ENCODE results near the gene LRRC61. TPM values are rescaled to one million over a fixed set of nuclear protein-coding genes. Genes with fewer than 3 reads are reported as not detected.

LRRC61 gene
- total and polyA plus RNA-seq, 2 of the 13 experiments (the other 11 are each of a cell fraction or from before 2014, with no cell fraction given), result 33.0 to 34.8 TPM

DNA sequence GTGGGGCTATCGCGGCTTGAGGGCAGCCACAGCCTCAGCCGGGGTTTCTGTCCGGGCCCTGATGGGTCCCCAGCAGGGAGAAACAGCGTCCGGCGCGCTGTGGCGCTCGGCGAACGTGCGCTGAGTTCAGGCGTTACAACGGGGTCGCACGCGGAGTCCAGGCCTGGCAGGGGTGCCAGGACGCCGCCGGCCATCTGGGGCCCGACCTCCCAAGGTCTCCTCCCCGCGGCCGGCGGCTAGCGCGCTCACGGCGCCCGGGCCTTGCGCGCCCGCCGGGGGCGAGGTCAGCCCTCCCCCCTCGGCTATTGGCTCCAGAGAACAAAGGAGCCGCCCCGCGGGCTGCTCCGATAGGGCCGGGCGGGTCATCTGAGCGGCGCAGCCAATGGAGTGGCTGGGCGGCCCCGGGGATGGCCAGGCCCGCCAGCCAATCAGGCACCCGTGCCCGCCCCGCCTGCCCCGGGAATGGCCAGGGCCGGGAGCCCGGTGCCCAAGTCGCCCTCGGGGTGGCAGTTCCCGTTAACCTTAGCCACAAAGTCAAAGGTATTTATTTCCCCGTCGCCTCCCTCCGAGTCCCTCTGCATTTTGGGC lies 55.8 kb downstream of the LRRC61 start, which contains the start of gene ZNF775 (continued):
- TF ChIP-seq, protein P1, sequence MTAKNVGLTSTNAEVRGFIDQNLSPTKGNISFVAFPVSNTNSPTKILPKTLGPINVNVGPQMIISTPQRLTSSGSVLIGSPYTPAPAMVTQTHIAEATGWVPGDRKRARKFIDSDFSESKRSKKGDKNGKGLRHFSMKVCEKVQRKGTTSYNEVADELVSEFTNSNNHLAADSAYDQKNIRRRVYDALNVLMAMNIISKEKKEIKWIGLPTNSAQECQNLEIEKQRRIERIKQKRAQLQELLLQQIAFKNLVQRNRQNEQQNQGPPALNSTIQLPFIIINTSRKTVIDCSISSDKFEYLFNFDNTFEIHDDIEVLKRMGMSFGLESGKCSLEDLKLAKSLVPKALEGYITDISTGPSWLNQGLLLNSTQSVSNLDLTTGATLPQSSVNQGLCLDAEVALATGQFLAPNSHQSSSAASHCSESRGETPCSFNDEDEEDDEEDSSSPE (CRISPR knock-in tag; IDR thresholded peaks at IDR 0.05), result peak; percentile 51
- TF ChIP-seq MAF1 (CRISPR knock-in tag; IDR thresholded peaks at IDR 0.05; ENCODE audit: borderline replicate concordance) (peak; percentile 34; the same call in 1 of the 2 replicates), ZNF724P (CRISPR knock-in tag; IDR thresholded peaks at IDR 0.05; ENCODE audit: borderline replicate concordance) (peak; percentile 25; the same call in 1 of the 2 replicates), RFXAP (CRISPR knock-in tag; IDR thresholded peaks at IDR 0.05; ENCODE audit: borderline replicate concordance) (peak; percentile 58; the same call in 1 of the 2 replicates), ARNTL (CRISPR knock-in tag; IDR thresholded peaks at IDR 0.05) (peak; percentile 17; the same call in 1 of the 2 replicates), ZNF572 (CRISPR knock-in tag; IDR thresholded peaks at IDR 0.05) (0 out of 2 replicates have a peak, but pooled peaks have one; percentile 5), HOXA7 (CRISPR knock-in tag; IDR thresholded peaks at IDR 0.05) (no peak), ZSCAN20 (CRISPR knock-in tag; IDR thresholded peaks at IDR 0.05; ENCODE audit: borderline replicate concordance) (0 out of 2 replicates have a peak, but pooled peaks have one; percentile 67), GATAD1 (CRISPR knock-in tag; IDR thresholded peaks at IDR 0.05) (peak; percentile 8; the same call in 1 of the 2 replicates), RAD21 (CRISPR knock-in tag; IDR thresholded peaks at IDR 0.05) (peak; percentile 45), POGZ (CRISPR knock-in tag; IDR thresholded peaks at IDR 0.05) (0 out of 2 replicates have a peak, but pooled peaks have one; percentile 54), PRPF4 (IDR thresholded peaks at IDR 0.05; ENCODE audit: low read depth, low read length, poor library complexity, severe bottlenecking) (no peak), ZNF329 (CRISPR knock-in tag; IDR thresholded peaks at IDR 0.05; ENCODE audit: low read depth) (peak; percentile 43; the same call in 1 of the 2 replicates), ZNF703 (CRISPR knock-in tag; IDR thresholded peaks at IDR 0.05; ENCODE audit: borderline replicate concordance) (0 out of 2 replicates have a peak, but pooled peaks have one; percentile 42)
- TF ChIP-seq, protein P2, sequence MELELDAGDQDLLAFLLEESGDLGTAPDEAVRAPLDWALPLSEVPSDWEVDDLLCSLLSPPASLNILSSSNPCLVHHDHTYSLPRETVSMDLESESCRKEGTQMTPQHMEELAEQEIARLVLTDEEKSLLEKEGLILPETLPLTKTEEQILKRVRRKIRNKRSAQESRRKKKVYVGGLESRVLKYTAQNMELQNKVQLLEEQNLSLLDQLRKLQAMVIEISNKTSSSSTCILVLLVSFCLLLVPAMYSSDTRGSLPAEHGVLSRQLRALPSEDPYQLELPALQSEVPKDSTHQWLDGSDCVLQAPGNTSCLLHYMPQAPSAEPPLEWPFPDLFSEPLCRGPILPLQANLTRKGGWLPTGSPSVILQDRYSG (CRISPR knock-in tag; IDR thresholded peaks at IDR 0.05), result 0 out of 2 replicates have a peak, but pooled peaks have one; percentile 79
- TF ChIP-seq, protein P3, sequence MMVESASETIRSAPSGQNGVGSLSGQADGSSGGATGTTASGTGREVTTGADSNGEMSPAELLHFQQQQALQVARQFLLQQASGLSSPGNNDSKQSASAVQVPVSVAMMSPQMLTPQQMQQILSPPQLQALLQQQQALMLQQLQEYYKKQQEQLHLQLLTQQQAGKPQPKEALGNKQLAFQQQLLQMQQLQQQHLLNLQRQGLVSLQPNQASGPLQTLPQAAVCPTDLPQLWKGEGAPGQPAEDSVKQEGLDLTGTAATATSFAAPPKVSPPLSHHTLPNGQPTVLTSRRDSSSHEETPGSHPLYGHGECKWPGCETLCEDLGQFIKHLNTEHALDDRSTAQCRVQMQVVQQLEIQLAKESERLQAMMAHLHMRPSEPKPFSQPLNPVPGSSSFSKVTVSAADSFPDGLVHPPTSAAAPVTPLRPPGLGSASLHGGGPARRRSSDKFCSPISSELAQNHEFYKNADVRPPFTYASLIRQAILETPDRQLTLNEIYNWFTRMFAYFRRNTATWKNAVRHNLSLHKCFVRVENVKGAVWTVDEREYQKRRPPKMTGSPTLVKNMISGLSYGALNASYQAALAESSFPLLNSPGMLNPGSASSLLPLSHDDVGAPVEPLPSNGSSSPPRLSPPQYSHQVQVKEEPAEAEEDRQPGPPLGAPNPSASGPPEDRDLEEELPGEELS (CRISPR knock-in tag; IDR thresholded peaks at IDR 0.05), result peak; percentile 20; the same call in 1 of the 2 replicates
- TF ChIP-seq, protein P4, sequence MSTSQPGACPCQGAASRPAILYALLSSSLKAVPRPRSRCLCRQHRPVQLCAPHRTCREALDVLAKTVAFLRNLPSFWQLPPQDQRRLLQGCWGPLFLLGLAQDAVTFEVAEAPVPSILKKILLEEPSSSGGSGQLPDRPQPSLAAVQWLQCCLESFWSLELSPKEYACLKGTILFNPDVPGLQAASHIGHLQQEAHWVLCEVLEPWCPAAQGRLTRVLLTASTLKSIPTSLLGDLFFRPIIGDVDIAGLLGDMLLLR (CRISPR knock-in tag; IDR thresholded peaks at IDR 0.05), result no peak
- TF ChIP-seq, protein P5, sequence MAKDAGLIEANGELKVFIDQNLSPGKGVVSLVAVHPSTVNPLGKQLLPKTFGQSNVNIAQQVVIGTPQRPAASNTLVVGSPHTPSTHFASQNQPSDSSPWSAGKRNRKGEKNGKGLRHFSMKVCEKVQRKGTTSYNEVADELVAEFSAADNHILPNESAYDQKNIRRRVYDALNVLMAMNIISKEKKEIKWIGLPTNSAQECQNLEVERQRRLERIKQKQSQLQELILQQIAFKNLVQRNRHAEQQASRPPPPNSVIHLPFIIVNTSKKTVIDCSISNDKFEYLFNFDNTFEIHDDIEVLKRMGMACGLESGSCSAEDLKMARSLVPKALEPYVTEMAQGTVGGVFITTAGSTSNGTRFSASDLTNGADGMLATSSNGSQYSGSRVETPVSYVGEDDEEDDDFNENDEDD (CRISPR knock-in tag; IDR thresholded peaks at IDR 0.05; ENCODE audit: borderline replicate concordance), result peak; percentile 26; the same call in 1 of the 2 replicates
- TF ChIP-seq, protein P6, sequence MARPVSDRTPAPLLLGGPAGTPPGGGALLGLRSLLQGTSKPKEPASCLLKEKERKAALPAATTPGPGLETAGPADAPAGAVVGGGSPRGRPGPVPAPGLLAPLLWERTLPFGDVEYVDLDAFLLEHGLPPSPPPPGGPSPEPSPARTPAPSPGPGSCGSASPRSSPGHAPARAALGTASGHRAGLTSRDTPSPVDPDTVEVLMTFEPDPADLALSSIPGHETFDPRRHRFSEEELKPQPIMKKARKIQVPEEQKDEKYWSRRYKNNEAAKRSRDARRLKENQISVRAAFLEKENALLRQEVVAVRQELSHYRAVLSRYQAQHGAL (CRISPR knock-in tag; IDR thresholded peaks at IDR 0.05; ENCODE audit: not compliant biosample characterization), result no peak
- TF ChIP-seq, protein P7, sequence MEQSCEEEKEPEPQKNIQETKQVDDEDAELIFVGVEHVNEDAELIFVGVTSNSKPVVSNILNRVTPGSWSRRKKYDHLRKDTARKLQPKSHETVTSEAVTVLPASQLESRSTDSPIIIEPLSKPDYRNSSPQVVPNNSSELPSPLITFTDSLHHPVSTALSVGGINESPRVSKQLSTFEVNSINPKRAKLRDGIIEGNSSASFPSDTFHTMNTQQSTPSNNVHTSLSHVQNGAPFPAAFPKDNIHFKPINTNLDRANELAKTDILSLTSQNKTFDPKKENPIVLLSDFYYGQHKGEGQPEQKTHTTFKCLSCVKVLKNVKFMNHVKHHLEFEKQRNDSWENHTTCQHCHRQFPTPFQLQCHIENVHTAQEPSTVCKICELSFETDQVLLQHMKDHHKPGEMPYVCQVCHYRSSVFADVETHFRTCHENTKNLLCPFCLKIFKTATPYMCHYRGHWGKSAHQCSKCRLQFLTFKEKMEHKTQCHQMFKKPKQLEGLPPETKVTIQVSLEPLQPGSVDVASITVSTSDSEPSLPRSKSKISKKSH (CRISPR knock-in tag; IDR thresholded peaks at IDR 0.05; ENCODE audit: borderline replicate concordance), result 0 out of 2 replicates have a peak, but pooled peaks have one; percentile 27

Data from HepG2 (cell line).